Measurements from ENCODE around the gene NKAIN2. TPM values are rescaled to one million over a fixed set of nuclear protein-coding genes. Genes with fewer than 3 reads are reported as not detected.

The NKAIN2 gene
- total and polyA plus RNA-seq, 2 donors (not counting 3 experiments of a cell fraction or from before 2014, with no cell fraction given), result 0.03 TPM; not detected in 1

- Histone ChIP-seq H3K27ac (ENCODE audit: insufficient read depth, low read depth, low read length) (no peak overlapping the region), H3K36me3 (ENCODE audit: control insufficient read depth in 2 of 2, extremely low read depth in 1 of 2, insufficient read depth in 2 of 2, low read length in 2 of 2) (no peaks in the 10 kb centered on the region), H3K9me1 (replicated peaks; ENCODE audit: control insufficient read depth, extremely low read depth, insufficient read depth, low read length) (no peaks in the 10 kb centered on the region), H2AFZ (ENCODE audit: low read depth, low read length) (no peak overlapping the region), H3K79me2 (ENCODE audit: control insufficient read depth, insufficient read depth, low read length) (no peaks in the 10 kb centered on the region), H4K20me1 (replicated peaks; ENCODE audit: control insufficient read depth, extremely low read depth, insufficient read depth, low read length) (no peaks in the 10 kb centered on the region), H3K4me1 (ENCODE audit: control insufficient read depth, extremely low read depth, insufficient read depth, low read length) (no peaks in the 10 kb centered on the region), H3K9me3 (replicated peaks; ENCODE audit: control insufficient read depth, insufficient read depth, low read length) (no peaks in the 10 kb centered on the region), H3K4me2 (ENCODE audit: insufficient read depth, low read length) (no peak overlapping the region), H3K4me3 (replicated peaks in 1 of 3; ENCODE audit: insufficient read depth in 1 of 3, low read depth in 1 of 3, low read length in 3 of 3) (no peak overlapping the region), H3K27me3 (ENCODE audit: control insufficient read depth in 2 of 2, insufficient read depth in 2 of 2, low read length in 2 of 2) (no peaks in the 10 kb centered on the region), H3K9ac (replicated peaks; ENCODE audit: extremely low read depth, insufficient read depth, low read length) (no peak overlapping the region)
- BruUV-seq (replicated peaks), result no TSS peak
- ChIA-PET CTCF (no interaction called here), POLR2A (no interaction called here)
- DNase-seq (ENCODE audit: low read depth, low spot score), result no peak
- no peak for FAIRE-seq
- dilution Hi-C loops (cut with MboI; ENCODE audit: extremely low pct_ligation_motif_present, low sequenced_read_pairs), result no loop called here
- intact Hi-C loops (cut with micrococcal nuclease), result no loop called here
- no peak for TF ChIP-seq POLR2A (IDR thresholded peaks at IDR 0.05; ENCODE audit: low read depth, low read length)
These were observed 796.0 kb downstream of the NKAIN2 start for GRCh38 chr6:124599656-124600055.

GRCh38 chr6:124604719-124605118, 801.1 kb downstream of the NKAIN2 start:
- Histone ChIP-seq H3K9me1 (replicated peaks; ENCODE audit: control insufficient read depth, extremely low read depth, insufficient read depth, low read length) (no peaks in the 10 kb centered on the region), H3K4me1 (ENCODE audit: control insufficient read depth, extremely low read depth, insufficient read depth, low read length) (no peaks in the 10 kb centered on the region), H3K9me3 (replicated peaks; ENCODE audit: control insufficient read depth, insufficient read depth, low read length) (no peaks in the 10 kb centered on the region), H3K27me3 (ENCODE audit: control insufficient read depth in 2 of 2, insufficient read depth in 2 of 2, low read length in 2 of 2) (no peaks in the 10 kb centered on the region), H3K27ac (ENCODE audit: insufficient read depth, low read depth, low read length) (no peak overlapping the region), H4K20me1 (replicated peaks; ENCODE audit: control insufficient read depth, extremely low read depth, insufficient read depth, low read length) (no peaks in the 10 kb centered on the region), H3K4me2 (ENCODE audit: insufficient read depth, low read length) (no peak overlapping the region), H3K36me3 (ENCODE audit: control insufficient read depth in 2 of 2, extremely low read depth in 1 of 2, insufficient read depth in 2 of 2, low read length in 2 of 2) (no peaks in the 10 kb centered on the region), H3K79me2 (ENCODE audit: control insufficient read depth, insufficient read depth, low read length) (no peaks in the 10 kb centered on the region), H3K9ac (replicated peaks; ENCODE audit: extremely low read depth, insufficient read depth, low read length) (no peak overlapping the region), H3K4me3 (replicated peaks in 1 of 3; ENCODE audit: insufficient read depth in 1 of 3, low read depth in 1 of 3, low read length in 3 of 3) (no peak overlapping the region), H2AFZ (ENCODE audit: low read depth, low read length) (no peak overlapping the region)
- dilution Hi-C loops (cut with MboI; ENCODE audit: extremely low pct_ligation_motif_present, low sequenced_read_pairs), result no loop called here
- CTCF ChIA-PET, result interaction anchor here (1.2 to 1.3 kb wide), 2 partner anchors 9 to 13 kb away, joined by 3 to 4 read pairs; no protein-coding TSS in a partner anchor
- DNase-seq (ENCODE audit: low read depth, low spot score), result no peak
- POLR2A ChIA-PET, result no interaction called here
- no TSS peak for BruUV-seq (replicated peaks)
- FAIRE-seq, result no peak
- TF ChIP-seq MAX (IDR thresholded peaks at IDR 0.05; ENCODE audit: insufficient read depth, insufficient read length) (no peak), MYC (IDR thresholded peaks at IDR 0.05; ENCODE audit: low read depth, low read length) (no peak), JUN (IDR thresholded peaks at IDR 0.05; ENCODE audit: borderline replicate concordance, insufficient read depth, insufficient read length, low read depth) (no peak), FOS (IDR thresholded peaks at IDR 0.05; ENCODE audit: borderline replicate concordance, insufficient read depth, low read length) (no peak), POLR2A (IDR thresholded peaks at IDR 0.05; ENCODE audit: low read depth, low read length) (no peak), GATA2 (IDR thresholded peaks at IDR 0.05; ENCODE audit: insufficient read depth, insufficient read length, low read depth, low read length) (no peak), EZH2 (IDR thresholded peaks at IDR 0.05; ENCODE audit: borderline replicate concordance, low read depth, low read length, severe bottlenecking) (no peak), CTCF (IDR thresholded peaks at IDR 0.05; ENCODE audit: extremely low read depth in 1 of 2, insufficient read depth in 1 of 2, low read depth in 1 of 2, low read length in 2 of 2) (no peak), POLR2AphosphoS5 (IDR thresholded peaks at IDR 0.05; ENCODE audit: insufficient read depth, low read depth, low read length) (no peak)
- intact Hi-C loops (cut with micrococcal nuclease), result no loop called here
